Measurements from ENCODE around the gene CHST11. TPM values are rescaled to one million over a fixed set of nuclear protein-coding genes. Genes with fewer than 3 reads are reported as not detected.
A peak's percentile ranks its signal among the peaks of the same experiment; 100 is the strongest.
"Not testable (repeated sequence)": the region's sequence is repeated elsewhere in the genome, so short reads cannot be mapped to it uniquely, and the experiment has no call there.

The CHST11 gene
- total RNA-seq, 1 donor from 2014 or later: 15.5 TPM

GRCh38 chr12:104524034-104524832 lies 67.5 kb downstream of the CHST11 start:
- Mint-ChIP-seq H3K4me3 (peak overlapping the region; percentile 42), H3K4me1 (ENCODE audit: unreplicated experiment) (peaks cover 61% of the 10 kb centered on the region), H3K27ac (peak overlapping the region; percentile 80), H3K27me3 (no peaks in the 10 kb centered on the region), H3K36me3 (peaks cover 6% of the 10 kb centered on the region), H3K9me3 (peaks cover 11% of the 10 kb centered on the region)
- no peak for DNase-seq (ENCODE audit: extremely low spot score, unreplicated experiment)
- no peak for TF ChIP-seq CTCF (conservative IDR thresholded peaks at IDR 0.05)

- H3K4me1 Mint-ChIP-seq (ENCODE audit: unreplicated experiment): peaks cover 49% of the 10 kb centered on the region
- no peak for DNase-seq (ENCODE audit: extremely low spot score, unreplicated experiment)
- H3K27ac Mint-ChIP-seq: peak overlapping the region; percentile 25
- H3K9me3 Mint-ChIP-seq: peaks cover 16% of the 10 kb centered on the region
- H3K4me3 Mint-ChIP-seq: peak overlapping the region; percentile 18
- H3K27me3 Mint-ChIP-seq: no peaks in the 10 kb centered on the region
- no peak for TF ChIP-seq CTCF (conservative IDR thresholded peaks at IDR 0.05)
- peaks cover 14% of the 10 kb centered on the region for H3K36me3 Mint-ChIP-seq
These were observed 69.6 kb downstream of the CHST11 start for GRCh38 chr12:104526320-104526719.

- no peak for DNase-seq (ENCODE audit: extremely low spot score, unreplicated experiment)
- TF ChIP-seq CTCF (conservative IDR thresholded peaks at IDR 0.05): no peak
- peaks cover 16% of the 10 kb centered on the region for H3K9me3 Mint-ChIP-seq
- H3K27ac Mint-ChIP-seq: peak overlapping the region; percentile 25
- H3K27me3 Mint-ChIP-seq: no peaks in the 10 kb centered on the region
- H3K4me3 Mint-ChIP-seq: peak overlapping the region; percentile 18
- peaks cover 14% of the 10 kb centered on the region for H3K36me3 Mint-ChIP-seq
- peaks cover 49% of the 10 kb centered on the region for H3K4me1 Mint-ChIP-seq (ENCODE audit: unreplicated experiment)
These were observed 70.0 kb downstream of the CHST11 start for GRCh38 chr12:104526751-104527150.

GRCh38 chr12:104527653-104528052 lies 70.9 kb downstream of the CHST11 start:
- Mint-ChIP-seq H3K36me3 (peaks cover 14% of the 10 kb centered on the region), H3K27ac (peak overlapping the region; percentile 65), H3K9me3 (peaks cover 16% of the 10 kb centered on the region), H3K4me1 (ENCODE audit: unreplicated experiment) (peaks cover 49% of the 10 kb centered on the region)
- not testable (repeated sequence) for H3K27me3 Mint-ChIP-seq; H3K4me3 Mint-ChIP-seq; DNase-seq (ENCODE audit: extremely low spot score, unreplicated experiment)

- no peak for TF ChIP-seq CTCF (conservative IDR thresholded peaks at IDR 0.05)
- Mint-ChIP-seq H3K4me1 (ENCODE audit: unreplicated experiment) (peaks cover 39% of the 10 kb centered on the region), H3K36me3 (peaks cover 17% of the 10 kb centered on the region), H3K27ac (peak overlapping the region; percentile 76), H3K27me3 (no peaks in the 10 kb centered on the region), H3K9me3 (peaks cover 16% of the 10 kb centered on the region), H3K4me3 (no peak overlapping the region)
- no peak for DNase-seq (ENCODE audit: extremely low spot score, unreplicated experiment)
These were observed 72.6 kb downstream of the CHST11 start for GRCh38 chr12:104529130-104529874.

GRCh38 chr12:104532636-104533035 lies 75.9 kb downstream of the CHST11 start:
- DNase-seq (ENCODE audit: extremely low spot score, unreplicated experiment): no peak
- Mint-ChIP-seq H3K4me3 (no peak overlapping the region), H3K27me3 (no peaks in the 10 kb centered on the region), H3K36me3 (peaks cover 14% of the 10 kb centered on the region), H3K9me3 (peaks cover 12% of the 10 kb centered on the region), H3K4me1 (ENCODE audit: unreplicated experiment) (peaks cover 32% of the 10 kb centered on the region), H3K27ac (no peak overlapping the region)
- TF ChIP-seq CTCF (conservative IDR thresholded peaks at IDR 0.05): no peak
